Measurements from ENCODE around the gene GALNT4. TPM values are rescaled to one million over a fixed set of nuclear protein-coding genes. Genes with fewer than 3 reads are reported as not detected.

GALNT4 gene
- 1 to 10 TPM; 4.9 to 9.6 (median 6.5) TPM for total RNA-seq
- total RNA-seq (2013): 11.8 TPM
- 0.52 to 2.4 (median 1.1) reads per million in 29 experiments for total RNA-seq

DNA sequence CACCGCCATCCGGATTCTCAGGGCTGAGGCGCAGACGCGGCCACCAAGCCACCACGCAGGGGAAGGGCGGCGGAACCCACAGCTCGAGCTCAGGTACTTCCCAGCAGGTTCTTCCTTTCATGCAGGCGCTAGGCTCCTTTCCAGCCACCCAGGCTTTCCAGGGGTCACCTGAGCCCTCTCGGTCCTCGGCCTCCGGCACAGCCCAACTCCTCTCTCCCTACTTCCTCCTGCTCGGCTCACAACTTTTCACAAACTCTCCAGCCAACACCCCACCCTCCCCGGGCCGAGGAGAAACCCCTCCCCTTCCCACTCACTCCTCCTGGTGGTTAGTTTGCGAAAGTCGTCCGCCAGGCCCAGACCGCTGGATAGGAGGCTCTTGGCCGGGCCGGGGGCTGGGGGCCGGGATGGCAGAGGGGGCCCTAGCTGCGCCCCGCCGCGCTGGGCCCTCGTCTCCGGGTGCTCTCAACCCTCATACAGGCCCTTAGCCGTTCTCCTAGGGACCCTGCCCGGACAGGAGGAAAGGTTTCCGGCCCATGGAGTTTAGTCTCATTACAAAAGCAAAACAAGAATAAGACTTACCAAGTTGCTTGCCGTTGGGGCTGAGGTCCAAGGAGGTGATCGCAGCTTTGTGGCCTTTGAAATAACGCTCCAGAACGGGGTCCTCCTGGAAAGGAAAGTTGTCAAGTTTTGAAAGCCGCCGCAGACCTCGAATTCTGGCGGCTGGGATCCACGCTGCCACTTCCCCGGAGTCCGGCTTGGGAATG lies at the start of gene GALNT4:
GALNT4 (minus strand) TSS at position 256 of the 764 bp plus-strand sequence; CDS start at position 9, 247 bp downstream.
- no peaks in the 10 kb centered on the region for H3K27me3 Mint-ChIP-seq
- H3K4me1 Mint-ChIP-seq: peaks cover 42 to 61% (median 59%) of the 10 kb centered on the region in 3 donors
- H3K27ac Mint-ChIP-seq: peak within 1 kb of the TSS; percentile 89 to 90
- peaks cover 8 to 23% of the 10 kb centered on the region in 2 experiments for H3K4me1 ChIP-seq (ENCODE audit: control insufficient read depth in 1 of 2, extremely low read depth in 1 of 2, insufficient read depth in 2 of 2, low read length in 2 of 2)
- under 1% methylated on average over 39 of the region's 43 CpGs for WGBS (ENCODE audit: insufficient coverage)
- no peaks in the 10 kb centered on the region for H3K9me3 Mint-ChIP-seq
- H3K36me3 ChIP-seq (ENCODE audit: control insufficient read depth in 2 of 2, extremely low read depth in 1 of 2, insufficient read depth in 1 of 2, low read length in 1 of 2): no peaks in the 10 kb centered on the region
- H3K27me3 ChIP-seq (replicated peaks in 1 of 2; ENCODE audit: control insufficient read depth in 2 of 2, extremely low read depth in 1 of 2, insufficient read depth in 2 of 2, low read length in 1 of 2): no peaks in the 10 kb centered on the region
- H3K4me3 Mint-ChIP-seq: peak within 1 kb of the TSS; percentile 90 to 95 (median 95)
- peak within 1 kb of the TSS; percentile 85 to 89 for H3K4me3 ChIP-seq (ENCODE audit: control insufficient read depth in 1 of 2, extremely low read depth in 1 of 2, low read length in 1 of 2)
- DNase-seq: peak; percentile 30 to 83 (median 62)
- CTCF ChIA-PET: interaction anchor here (0.5 to 6.5 kb wide), 18 partner anchors 13 to 538 kb away, joined by 3 to 41 read pairs (median 4); no protein-coding TSS in a partner anchor
- POLR2A ChIA-PET: interaction anchor here (0.5 to 1.4 kb wide), 8 partner anchors 9 to 992 kb away, joined by 3 to 5 read pairs (median 4); no protein-coding TSS in a partner anchor
- no peaks in the 10 kb centered on the region for H3K9me3 ChIP-seq
- H3K27ac ChIP-seq (ENCODE audit: low read length): peak within 1 kb of the TSS; percentile 81
- H3K36me3 Mint-ChIP-seq: peaks cover 24% of the 10 kb centered on the region
- peak; percentile 70 to 78 (median 73) for ATAC-seq (replicated peaks in 1 of 4)

DNA sequence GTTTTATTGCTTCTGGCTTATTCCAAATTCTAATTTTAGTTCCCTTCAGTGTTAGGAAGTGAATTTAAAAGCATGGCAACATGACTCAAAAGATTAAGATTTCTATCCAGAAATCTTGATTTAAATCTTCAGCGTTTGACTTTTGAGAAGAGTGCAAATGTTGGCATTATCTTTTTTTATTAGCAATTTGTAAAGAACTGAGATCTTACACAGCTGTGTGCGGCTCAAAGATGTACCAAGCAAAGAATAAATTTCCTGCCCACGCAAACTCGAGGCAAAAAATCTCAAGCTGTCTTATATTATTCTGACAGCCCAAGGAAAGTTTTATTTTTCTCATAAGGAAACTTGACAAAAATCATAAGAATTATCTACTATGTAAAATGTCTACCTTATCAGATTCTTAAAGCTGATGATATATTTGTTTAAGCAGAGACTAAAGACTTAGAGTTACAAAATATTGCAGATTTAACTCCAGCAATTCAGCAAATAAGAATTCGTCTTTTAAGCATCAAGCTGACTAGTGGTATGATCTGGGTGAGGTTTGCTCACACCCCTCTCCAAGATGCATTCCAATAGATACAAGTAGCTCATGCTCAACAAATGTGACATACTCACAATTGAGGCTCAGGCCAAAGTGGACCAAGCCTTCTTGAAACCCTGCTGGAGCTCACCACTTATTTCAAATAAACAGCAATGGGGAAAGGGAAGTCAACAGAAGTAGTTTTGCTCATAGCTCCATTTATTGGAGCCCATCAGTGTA lies 48.6 kb upstream of the GALNT4 start:
- H3K4me3 ChIP-seq (ENCODE audit: control insufficient read depth in 1 of 2, extremely low read depth in 1 of 2, low read length in 1 of 2): no peak overlapping the region
- 100% methylated on average over 1 of the region's 5 CpGs for WGBS (ENCODE audit: insufficient coverage)
- Mint-ChIP-seq H3K27ac (no peak overlapping the region), H3K4me1 (peaks cover 0 to 4% (median 0%) of the 10 kb centered on the region in 3 donors), H3K27me3 (no peaks in the 10 kb centered on the region), H3K9me3 (no peaks in the 10 kb centered on the region), H3K36me3 (peaks cover 3% of the 10 kb centered on the region), H3K4me3 (no peak overlapping the region)
- H3K4me1 ChIP-seq (ENCODE audit: control insufficient read depth in 1 of 2, extremely low read depth in 1 of 2, insufficient read depth in 2 of 2, low read length in 2 of 2): no peaks in the 10 kb centered on the region
- ChIA-PET POLR2A (no interaction called here), CTCF (no interaction called here)
- ATAC-seq (replicated peaks in 1 of 4) (no peak), DNase-seq (no peak)
- H3K9me3 ChIP-seq: no peaks in the 10 kb centered on the region
- no peaks in the 10 kb centered on the region for H3K27me3 ChIP-seq (replicated peaks in 1 of 2; ENCODE audit: control insufficient read depth in 2 of 2, extremely low read depth in 1 of 2, insufficient read depth in 2 of 2, low read length in 1 of 2)
- no peak overlapping the region for H3K27ac ChIP-seq (ENCODE audit: low read length)
- no peaks in the 10 kb centered on the region for H3K36me3 ChIP-seq (ENCODE audit: control insufficient read depth in 2 of 2, extremely low read depth in 1 of 2, insufficient read depth in 1 of 2, low read length in 1 of 2)

DNA sequence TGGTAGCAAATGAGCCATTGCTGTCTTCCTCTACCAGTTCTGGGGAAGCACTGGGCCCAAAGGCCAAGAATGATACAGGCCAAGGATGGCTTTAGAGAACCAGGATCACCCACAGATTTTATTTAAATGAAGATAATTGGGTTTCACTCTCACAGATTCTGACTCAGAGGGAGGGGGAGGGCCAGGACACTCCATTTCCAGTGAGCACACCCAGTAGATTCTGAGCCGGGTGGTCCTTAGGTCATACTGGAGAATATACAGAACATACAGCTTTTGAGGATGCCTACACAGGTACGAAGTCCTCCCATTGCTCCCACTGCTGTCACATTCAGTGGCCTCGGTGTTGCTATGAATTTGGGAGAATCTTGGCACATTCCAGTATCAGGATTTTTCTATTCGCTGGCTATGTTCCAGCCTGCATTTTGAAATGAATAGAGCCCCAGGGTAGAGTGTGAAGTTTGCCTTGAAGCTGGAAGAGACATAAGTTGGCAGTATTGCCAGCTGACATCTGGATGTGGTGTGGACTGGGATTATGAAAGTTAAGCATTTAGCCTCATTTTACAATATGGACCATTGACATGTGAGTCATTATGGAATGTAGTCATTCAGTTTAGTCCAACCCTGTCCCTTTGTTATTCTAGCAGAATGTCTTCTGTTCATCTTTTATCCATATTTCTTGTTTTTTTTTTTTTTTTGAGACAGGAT lies 47.0 kb upstream of the GALNT4 start:
- no peaks in the 10 kb centered on the region for H3K9me3 Mint-ChIP-seq
- H3K36me3 ChIP-seq (ENCODE audit: control insufficient read depth in 2 of 2, extremely low read depth in 1 of 2, insufficient read depth in 1 of 2, low read length in 1 of 2): no peaks in the 10 kb centered on the region
- H3K27ac ChIP-seq (ENCODE audit: low read length): no peak overlapping the region
- H3K27me3 Mint-ChIP-seq: no peaks in the 10 kb centered on the region
- H3K4me3 ChIP-seq (ENCODE audit: control insufficient read depth in 1 of 2, extremely low read depth in 1 of 2, low read length in 1 of 2): no peak overlapping the region
- no peaks in the 10 kb centered on the region for H3K9me3 ChIP-seq
- H3K4me1 ChIP-seq (ENCODE audit: control insufficient read depth in 1 of 2, extremely low read depth in 1 of 2, insufficient read depth in 2 of 2, low read length in 2 of 2): no peaks in the 10 kb centered on the region
- DNase-seq: no peak
- 100% methylated on average over 2 of the region's 4 CpGs for WGBS (ENCODE audit: insufficient coverage)
- H3K27me3 ChIP-seq (replicated peaks in 1 of 2; ENCODE audit: control insufficient read depth in 2 of 2, extremely low read depth in 1 of 2, insufficient read depth in 2 of 2, low read length in 1 of 2): no peaks in the 10 kb centered on the region
- ATAC-seq (replicated peaks in 1 of 4): no peak
- peaks cover 3% of the 10 kb centered on the region for H3K36me3 Mint-ChIP-seq
- H3K27ac Mint-ChIP-seq: no peak overlapping the region
- H3K4me1 Mint-ChIP-seq: peaks cover 0 to under 1% (median 0%) of the 10 kb centered on the region in 3 donors
- ChIA-PET POLR2A (no interaction called here), CTCF (no interaction called here)
- H3K4me3 Mint-ChIP-seq: no peak overlapping the region

DNA sequence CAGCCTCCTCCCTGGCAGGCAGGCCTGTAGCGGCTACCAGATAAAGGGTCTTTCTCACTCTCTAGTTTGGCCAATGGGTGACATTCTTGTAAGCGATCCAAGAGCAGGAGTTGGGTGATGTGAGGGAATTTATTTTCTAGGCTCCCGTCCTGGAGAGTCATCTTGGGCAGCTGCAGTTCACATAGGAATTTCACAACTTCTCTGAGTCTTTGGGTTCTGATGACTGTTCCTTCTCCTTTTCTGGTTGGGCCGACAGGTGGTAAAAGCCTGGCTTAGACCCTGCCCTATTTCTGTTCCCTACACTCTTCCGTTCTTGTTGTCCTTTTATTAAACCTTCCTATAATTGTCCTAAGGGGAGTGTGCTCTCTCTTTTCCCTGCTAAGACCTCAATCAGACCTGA lies 43.9 kb upstream of the GALNT4 start:
- DNase-seq (no peak), ATAC-seq (replicated peaks in 1 of 4) (no peak)
- Mint-ChIP-seq H3K27me3 (no peaks in the 10 kb centered on the region), H3K36me3 (peaks cover 3% of the 10 kb centered on the region), H3K4me3 (no peak overlapping the region), H3K9me3 (no peaks in the 10 kb centered on the region), H3K4me1 (no peaks in the 10 kb centered on the region), H3K27ac (no peak overlapping the region)
- Histone ChIP-seq H3K4me3 (ENCODE audit: control insufficient read depth in 1 of 2, extremely low read depth in 1 of 2, low read length in 1 of 2) (no peak overlapping the region), H3K9me3 (no peaks in the 10 kb centered on the region), H3K27me3 (replicated peaks in 1 of 2; ENCODE audit: control insufficient read depth in 2 of 2, extremely low read depth in 1 of 2, insufficient read depth in 2 of 2, low read length in 1 of 2) (no peaks in the 10 kb centered on the region), H3K4me1 (ENCODE audit: control insufficient read depth in 1 of 2, extremely low read depth in 1 of 2, insufficient read depth in 2 of 2, low read length in 2 of 2) (no peaks in the 10 kb centered on the region), H3K36me3 (ENCODE audit: control insufficient read depth in 2 of 2, extremely low read depth in 1 of 2, insufficient read depth in 1 of 2, low read length in 1 of 2) (no peaks in the 10 kb centered on the region), H3K27ac (ENCODE audit: low read length) (no peak overlapping the region)
- ChIA-PET CTCF (no interaction called here), POLR2A (no interaction called here)
- WGBS (ENCODE audit: insufficient coverage): 100% methylated on average over 2 of the region's 5 CpGs

DNA sequence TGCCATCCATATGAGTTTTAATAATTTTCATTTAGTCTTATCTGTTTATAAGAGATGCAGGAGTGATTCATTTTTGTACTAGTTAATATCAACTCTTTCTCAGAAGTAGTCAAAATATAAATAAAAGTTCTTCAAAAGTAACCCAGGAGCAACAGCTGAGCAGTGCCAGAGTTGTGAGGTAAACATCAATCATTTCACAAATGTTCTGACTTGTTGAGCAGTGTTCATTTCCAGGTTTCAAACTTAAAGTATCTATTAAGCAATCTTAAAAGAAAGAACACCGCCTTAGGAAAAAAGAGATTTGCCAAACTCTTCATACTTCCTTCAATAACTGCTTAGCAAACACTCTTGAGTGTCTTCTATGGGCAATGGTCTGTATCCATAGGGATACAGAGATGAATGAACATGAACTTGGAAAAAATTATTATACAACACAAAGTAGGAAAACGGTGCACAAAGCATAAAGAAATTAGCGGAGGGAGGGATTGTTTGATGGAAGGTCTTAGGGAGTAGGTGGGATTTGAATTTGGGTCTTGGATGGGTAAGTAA lies 43.2 kb upstream of the GALNT4 start:
- Mint-ChIP-seq H3K27ac (no peak overlapping the region), H3K4me1 (no peaks in the 10 kb centered on the region), H3K36me3 (peaks cover 3% of the 10 kb centered on the region), H3K27me3 (no peaks in the 10 kb centered on the region), H3K9me3 (no peaks in the 10 kb centered on the region), H3K4me3 (no peak overlapping the region)
- H3K36me3 ChIP-seq (ENCODE audit: control insufficient read depth in 2 of 2, extremely low read depth in 1 of 2, insufficient read depth in 1 of 2, low read length in 1 of 2): no peaks in the 10 kb centered on the region
- H3K27me3 ChIP-seq (replicated peaks in 1 of 2; ENCODE audit: control insufficient read depth in 2 of 2, extremely low read depth in 1 of 2, insufficient read depth in 2 of 2, low read length in 1 of 2): no peaks in the 10 kb centered on the region
- no peaks in the 10 kb centered on the region for H3K9me3 ChIP-seq
- no peak overlapping the region for H3K27ac ChIP-seq (ENCODE audit: low read length)
- no peaks in the 10 kb centered on the region for H3K4me1 ChIP-seq (ENCODE audit: control insufficient read depth in 1 of 2, extremely low read depth in 1 of 2, insufficient read depth in 2 of 2, low read length in 2 of 2)
- WGBS (ENCODE audit: insufficient coverage): 100% methylated on average over 1 of the region's 3 CpGs
- ChIA-PET CTCF (no interaction called here), POLR2A (no interaction called here)
- no peak for ATAC-seq (replicated peaks in 1 of 4)
- DNase-seq: no peak
- H3K4me3 ChIP-seq (ENCODE audit: control insufficient read depth in 1 of 2, extremely low read depth in 1 of 2, low read length in 1 of 2): no peak overlapping the region

DNA sequence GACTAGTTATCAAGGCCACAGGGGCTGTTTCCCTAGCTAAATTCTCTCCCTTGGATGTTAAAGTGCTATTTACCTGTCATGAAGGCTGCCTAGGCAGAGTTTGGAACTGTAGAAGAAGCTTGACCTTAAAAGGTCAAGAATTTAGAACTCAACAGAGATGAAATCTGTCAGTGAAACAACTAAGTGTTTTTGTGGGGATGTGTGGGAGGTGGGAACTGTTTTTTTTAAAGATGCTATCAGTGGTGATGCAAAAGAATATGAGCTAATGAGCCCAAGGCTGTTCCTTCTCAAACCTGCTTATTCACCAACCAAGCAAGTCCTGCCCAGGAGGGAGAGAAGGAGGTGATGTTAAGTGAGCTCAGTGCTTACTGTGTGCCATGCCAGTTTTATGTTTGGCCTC lies 42.0 kb upstream of the GALNT4 start:
- Mint-ChIP-seq H3K36me3 (peaks cover 3% of the 10 kb centered on the region), H3K9me3 (no peaks in the 10 kb centered on the region), H3K4me1 (no peaks in the 10 kb centered on the region), H3K27me3 (no peaks in the 10 kb centered on the region), H3K4me3 (no peak overlapping the region), H3K27ac (no peak overlapping the region)
- no peaks in the 10 kb centered on the region for H3K27me3 ChIP-seq (replicated peaks in 1 of 2; ENCODE audit: control insufficient read depth in 2 of 2, extremely low read depth in 1 of 2, insufficient read depth in 2 of 2, low read length in 1 of 2)
- H3K4me1 ChIP-seq (ENCODE audit: control insufficient read depth in 1 of 2, extremely low read depth in 1 of 2, insufficient read depth in 2 of 2, low read length in 2 of 2): no peaks in the 10 kb centered on the region
- no peaks in the 10 kb centered on the region for H3K36me3 ChIP-seq (ENCODE audit: control insufficient read depth in 2 of 2, extremely low read depth in 1 of 2, insufficient read depth in 1 of 2, low read length in 1 of 2)
- CTCF ChIA-PET: interaction anchor here in 1 of 2 donors (1.3 kb wide), 1 partner anchor 23 kb away, joined by 4 read pairs; no protein-coding TSS in a partner anchor
- H3K27ac ChIP-seq (ENCODE audit: low read length): no peak overlapping the region
- DNase-seq (no peak), ATAC-seq (replicated peaks in 1 of 4) (no peak)
- H3K9me3 ChIP-seq: no peaks in the 10 kb centered on the region
- no peak overlapping the region for H3K4me3 ChIP-seq (ENCODE audit: control insufficient read depth in 1 of 2, extremely low read depth in 1 of 2, low read length in 1 of 2)
- POLR2A ChIA-PET: interaction anchor here in 1 of 2 donors (0.5 to 0.6 kb wide), 2 partner anchors 281 to 1090 kb away, joined by 3 read pairs; no protein-coding TSS in a partner anchor

All from T-cell (primary cell).